Mucosa of descending colon (tissue), 3 donors: ENCODE measurements around the gene RPS19. TPM values are rescaled to one million over a fixed set of nuclear protein-coding genes. Genes with fewer than 3 reads are reported as not detected.

ENCODE experiments used
- ATAC-seq: fragments of 200-7000 bp; cut with Tn5 transposase; one replicate; pipeline ENCODE4 v1.9.1; 2020; ENCODE audit warnings: mild to moderate bottlenecking, moderate library complexity
- DNase-seq, 3 donors: peaks; one replicate each; pipeline ENCODE4 v3.0.0-alpha.2; 2020
- H3K36me3 ChIP-seq: fragments of 200-600 bp; one replicate; pipeline ENCODE4 v1.8.0; 2021; ENCODE audit warnings: low read depth, mild to moderate bottlenecking
- H3K4me1 ChIP-seq: fragments of 200-600 bp; one replicate; pipeline ENCODE4 v1.8.0; 2021; ENCODE audit warnings: low read depth, mild to moderate bottlenecking
- H3K4me3 ChIP-seq: fragments of 200-600 bp; one replicate; pipeline ENCODE4 v1.8.0; 2021; ENCODE audit warnings: mild to moderate bottlenecking
- H3K9me3 ChIP-seq: fragments of 200-600 bp; one replicate; pipeline ENCODE4 v1.8.0; 2021; ENCODE audit warnings: mild to moderate bottlenecking
- CTCF ChIP-seq: fragments of 200-600 bp; IDR thresholded peaks from one replicate; pipeline ENCODE4 v1.8.0; 2022; ENCODE audit warnings: antibody characterized with exemption, mild to moderate bottlenecking
- intact Hi-C, 2 donors: fragments of 100-400 bp; cut with DNase I in 1 of 2; cut with micrococcal nuclease in 1 of 2; formaldehyde crosslinking; loops; one replicate each; pipeline versions ENCODE4 v1.11.0 to v1.11.1; 2022; cut with DNase I, micrococcal nuclease
- total RNA-seq, 3 donors: library from RNA; stranded (reverse); fragmentation: NEBNext Ultra II Directional in 2 of 3; extraction: Animal tissue kit (Norgen Biotek cat#: 25700) in 2 of 3; gene quantifications; one replicate each; pipeline versions ENCODE4 v1.2.1 to v1.2.4, GENCODE V29; 2021 to 2023
- donor health status: DM: no; HTN: no; CAD: no; lungs with moderate emphysema.
- donor health status: DM: no; HTN: no; CAD: no.
- donor health status: DM: no; HTN: yes; CAD: no.

Gene RPS19
- total RNA-seq, 3 donors from 2014 or later, result 1,251 to 1,696 (median 1,572) TPM

- peak; percentile 65 to 88 (median 80) for DNase-seq
- H3K4me1 ChIP-seq, result peaks cover 35% of the 10 kb centered on the region
- H3K9me3 ChIP-seq, result no peaks in the 10 kb centered on the region
- intact Hi-C loops, result no loop called here
- H3K4me3 ChIP-seq, result peak within 1 kb of the TSS; percentile 93
- TF ChIP-seq CTCF, result no peak
- peak; percentile 37 for ATAC-seq
- H3K36me3 ChIP-seq, result no peaks in the 10 kb centered on the region
Observed at GRCh38 chr19:41882568-41883462, 22.8 kb downstream of the RPS19 start, which contains the start of gene ARHGEF1. TSS of gene ARHGEF1 (plus strand) at chr19:41883184. CDS start at chr19:41888083, 4,899 bp downstream.

- ATAC-seq, result no peak
- no peaks in the 10 kb centered on the region for H3K9me3 ChIP-seq
- peak overlapping the region; percentile 93 for H3K4me3 ChIP-seq
- DNase-seq, result no peak
- TF ChIP-seq CTCF, result no peak
- H3K4me1 ChIP-seq, result peaks cover 36% of the 10 kb centered on the region
- intact Hi-C loops, result no loop called here
- no peaks in the 10 kb centered on the region for H3K36me3 ChIP-seq
Observed at GRCh38 chr19:41883463-41883820, 23.4 kb downstream of the RPS19 start.

- no peak for TF ChIP-seq CTCF
- intact Hi-C loops, result no loop called here
- H3K36me3 ChIP-seq, result no peaks in the 10 kb centered on the region
- ATAC-seq, result peak; percentile 87
- peak; percentile 94 to 99 (median 98) for DNase-seq
- peaks cover 36% of the 10 kb centered on the region for H3K4me1 ChIP-seq
- H3K4me3 ChIP-seq, result peak overlapping the region; percentile 93
- H3K9me3 ChIP-seq, result no peaks in the 10 kb centered on the region
Observed at GRCh38 chr19:41883821-41884733, 24.0 kb downstream of the RPS19 start.

- no peak overlapping the region for H3K4me3 ChIP-seq
- H3K36me3 ChIP-seq, result no peaks in the 10 kb centered on the region
- peaks cover 36% of the 10 kb centered on the region for H3K4me1 ChIP-seq
- no peaks in the 10 kb centered on the region for H3K9me3 ChIP-seq
- intact Hi-C loops, result no loop called here
- DNase-seq (no peak), ATAC-seq (peak; percentile 27)
- no peak for TF ChIP-seq CTCF
Observed at GRCh38 chr19:41886761-41887710, 27.0 kb downstream of the RPS19 start.
